Measurements from ENCODE around the gene MEF2A. TPM values are rescaled to one million over a fixed set of nuclear protein-coding genes. Genes with fewer than 3 reads are reported as not detected.

The MEF2A gene
- total RNA-seq, 1 donor from 2014 or later = 61.9 TPM

DNA sequence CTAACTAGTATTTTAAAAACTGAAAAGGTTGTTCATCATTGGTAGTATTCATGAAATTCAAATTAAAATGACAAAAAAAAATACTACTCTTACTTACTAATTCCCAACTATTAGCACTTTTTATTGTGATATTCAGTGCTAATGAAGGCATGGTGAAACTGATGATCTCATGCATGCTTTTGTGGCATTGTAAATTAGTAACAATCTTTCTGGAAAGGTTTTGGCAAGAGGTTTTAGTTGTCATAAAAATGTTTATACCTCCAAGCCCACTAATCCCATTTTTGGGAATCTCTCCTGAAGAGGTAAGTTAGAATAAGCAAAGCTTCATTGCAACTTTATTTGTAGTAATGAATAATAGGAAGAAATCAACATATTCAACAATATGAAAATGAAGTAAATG lies 114.5 kb downstream of the MEF2A start:
- no peaks in the 10 kb centered on the region for H3F3A ChIP-seq (ENCODE audit: low read depth)
- Mint-ChIP-seq H3K9me3 (peaks cover 13% of the 10 kb centered on the region), H3K36me3 (peaks cover 48% of the 10 kb centered on the region)

GRCh38 chr15:99681990-99682389 lies 116.2 kb downstream of the MEF2A start:
- Mint-ChIP-seq H3K4me3 (no peak overlapping the region), H3K27me3 (ENCODE audit: insufficient read depth, low read depth) (no peaks in the 10 kb centered on the region), H3K27ac (no peak overlapping the region), H3K4me1 (no peaks in the 10 kb centered on the region), H3K9me3 (peaks cover 28% of the 10 kb centered on the region), H3K36me3 (peaks cover 59% of the 10 kb centered on the region)
- Histone ChIP-seq H3K4me2 (no peak overlapping the region), H2AFZ (replicated peaks) (no peak overlapping the region), H4K20me1 (ENCODE audit: low read depth) (no peaks in the 10 kb centered on the region), H3K36me3 (peaks cover 9% of the 10 kb centered on the region), H3K4me3 (no peak overlapping the region), H3F3A (ENCODE audit: low read depth) (no peaks in the 10 kb centered on the region), H3K9ac (no peak overlapping the region), H3K27ac (no peak overlapping the region), H3K9me3 (ENCODE audit: low read depth) (peaks cover 14% of the 10 kb centered on the region), H3K79me2 (ENCODE audit: low read depth) (peaks cover 6% of the 10 kb centered on the region), H3K27me3 (no peaks in the 10 kb centered on the region), H3K4me1 (no peaks in the 10 kb centered on the region)
- no peak for TF ChIP-seq EZH2 (IDR thresholded peaks at IDR 0.05)
- no peak for TF ChIP-seq CTCF (IDR thresholded peaks at IDR 0.05)
- TF ChIP-seq EZH2phosphoT487 (IDR thresholded peaks at IDR 0.05) = no peak
- DNase-seq (ENCODE audit: low spot score) = no peak

More for the DNA sequence above, 114.5 kb downstream of the MEF2A start:
- Histone ChIP-seq H3K27me3 (no peaks in the 10 kb centered on the region), H3K9ac (no peak overlapping the region), H3K9me3 (ENCODE audit: low read depth) (no peaks in the 10 kb centered on the region), H4K20me1 (ENCODE audit: low read depth) (no peaks in the 10 kb centered on the region), H2AFZ (replicated peaks) (no peak overlapping the region), H3K36me3 (peaks cover 6% of the 10 kb centered on the region), H3K27ac (no peak overlapping the region), H3K4me3 (no peak overlapping the region), H3K4me1 (no peaks in the 10 kb centered on the region), H3K79me2 (ENCODE audit: low read depth) (peaks cover 2% of the 10 kb centered on the region), H3K4me2 (no peak overlapping the region)
- TF ChIP-seq EZH2 (IDR thresholded peaks at IDR 0.05) (no peak), CTCF (IDR thresholded peaks at IDR 0.05) (no peak), EZH2phosphoT487 (IDR thresholded peaks at IDR 0.05) (no peak)
- no peaks in the 10 kb centered on the region for H3K4me1 Mint-ChIP-seq
- H3K27me3 Mint-ChIP-seq (ENCODE audit: insufficient read depth, low read depth) = no peaks in the 10 kb centered on the region
- H3K4me3 Mint-ChIP-seq = no peak overlapping the region
- no peak for DNase-seq (ENCODE audit: low spot score)
- no peak overlapping the region for H3K27ac Mint-ChIP-seq

DNA sequence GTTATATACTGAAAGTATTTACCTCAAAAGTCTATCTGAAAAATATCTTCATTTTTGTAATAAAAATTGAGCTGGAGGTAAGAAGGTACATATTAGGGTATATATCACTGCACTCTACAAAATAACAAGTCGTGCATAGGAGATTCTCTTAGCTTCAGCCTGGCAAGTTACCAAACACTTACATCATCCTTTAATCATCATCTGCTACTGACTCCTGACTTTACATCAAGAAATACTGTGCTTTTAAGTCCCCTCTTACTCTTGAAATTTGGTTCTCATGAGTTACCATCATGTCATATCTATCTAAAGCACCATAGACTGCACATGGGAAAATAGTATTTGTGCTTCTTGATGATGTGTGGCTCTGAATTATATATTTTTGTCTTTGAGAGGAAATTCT lies 116.7 kb downstream of the MEF2A start:
- Histone ChIP-seq H3K27ac (no peak overlapping the region), H3K4me1 (no peaks in the 10 kb centered on the region), H3K4me2 (no peak overlapping the region), H3K9me3 (ENCODE audit: low read depth) (peaks cover 14% of the 10 kb centered on the region), H3K79me2 (ENCODE audit: low read depth) (peaks cover 6% of the 10 kb centered on the region), H3K27me3 (no peaks in the 10 kb centered on the region), H3K9ac (no peak overlapping the region), H4K20me1 (ENCODE audit: low read depth) (no peaks in the 10 kb centered on the region), H3K36me3 (peaks cover 10% of the 10 kb centered on the region), H3K4me3 (no peak overlapping the region), H2AFZ (replicated peaks) (no peak overlapping the region), H3F3A (ENCODE audit: low read depth) (no peaks in the 10 kb centered on the region)
- Mint-ChIP-seq H3K36me3 (peaks cover 56% of the 10 kb centered on the region), H3K4me3 (no peak overlapping the region), H3K9me3 (peaks cover 29% of the 10 kb centered on the region), H3K27me3 (ENCODE audit: insufficient read depth, low read depth) (no peaks in the 10 kb centered on the region), H3K4me1 (no peaks in the 10 kb centered on the region), H3K27ac (no peak overlapping the region)
- TF ChIP-seq CTCF (IDR thresholded peaks at IDR 0.05) (no peak), EZH2 (IDR thresholded peaks at IDR 0.05) (no peak), EZH2phosphoT487 (IDR thresholded peaks at IDR 0.05) (no peak)
- DNase-seq (ENCODE audit: low spot score) = no peak
